Measurements from ENCODE around the gene MEX3C. TPM values are rescaled to one million over a fixed set of nuclear protein-coding genes. Genes with fewer than 3 reads are reported as not detected.

Gene MEX3C
- total RNA-seq, 1 donor from 2014 or later, result 57.4 TPM

GRCh38 chr18:51160646-51161045 is 36.8 kb downstream of the MEX3C start:
- TF ChIP-seq, protein P1, sequence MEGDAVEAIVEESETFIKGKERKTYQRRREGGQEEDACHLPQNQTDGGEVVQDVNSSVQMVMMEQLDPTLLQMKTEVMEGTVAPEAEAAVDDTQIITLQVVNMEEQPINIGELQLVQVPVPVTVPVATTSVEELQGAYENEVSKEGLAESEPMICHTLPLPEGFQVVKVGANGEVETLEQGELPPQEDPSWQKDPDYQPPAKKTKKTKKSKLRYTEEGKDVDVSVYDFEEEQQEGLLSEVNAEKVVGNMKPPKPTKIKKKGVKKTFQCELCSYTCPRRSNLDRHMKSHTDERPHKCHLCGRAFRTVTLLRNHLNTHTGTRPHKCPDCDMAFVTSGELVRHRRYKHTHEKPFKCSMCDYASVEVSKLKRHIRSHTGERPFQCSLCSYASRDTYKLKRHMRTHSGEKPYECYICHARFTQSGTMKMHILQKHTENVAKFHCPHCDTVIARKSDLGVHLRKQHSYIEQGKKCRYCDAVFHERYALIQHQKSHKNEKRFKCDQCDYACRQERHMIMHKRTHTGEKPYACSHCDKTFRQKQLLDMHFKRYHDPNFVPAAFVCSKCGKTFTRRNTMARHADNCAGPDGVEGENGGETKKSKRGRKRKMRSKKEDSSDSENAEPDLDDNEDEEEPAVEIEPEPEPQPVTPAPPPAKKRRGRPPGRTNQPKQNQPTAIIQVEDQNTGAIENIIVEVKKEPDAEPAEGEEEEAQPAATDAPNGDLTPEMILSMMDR (IDR thresholded peaks at IDR 0.05), result no peak
- Mint-ChIP-seq H3K9me3 (no peaks in the 10 kb centered on the region), H3K27ac (no peak overlapping the region), H3K27me3 (no peaks in the 10 kb centered on the region), H3K4me1 (peaks cover 18% of the 10 kb centered on the region), H3K36me3 (ENCODE audit: low read depth) (no peaks in the 10 kb centered on the region), H3K4me3 (no peak overlapping the region)
- intact Hi-C loops (cut with micrococcal nuclease), result no loop called here
- ChIA-PET POLR2A (interaction anchor here (0.8 kb wide), 1 partner anchor 17 kb away, joined by 4 read pairs; no protein-coding TSS in a partner anchor), CTCF (no interaction called here)
- ATAC-seq (ENCODE audit: low read depth) (no peak), DNase-seq (no peak)

GRCh38 chr18:51157215-51157614 is 40.3 kb downstream of the MEX3C start:
- Mint-ChIP-seq H3K27ac (no peak overlapping the region), H3K36me3 (ENCODE audit: low read depth) (no peaks in the 10 kb centered on the region), H3K9me3 (no peaks in the 10 kb centered on the region), H3K4me3 (no peak overlapping the region), H3K4me1 (peaks cover 42% of the 10 kb centered on the region), H3K27me3 (no peaks in the 10 kb centered on the region)
- POLR2A ChIA-PET, result no interaction called here
- intact Hi-C loops (cut with micrococcal nuclease), result no loop called here
- CTCF ChIA-PET, result no interaction called here
- DNase-seq (no peak), ATAC-seq (ENCODE audit: low read depth) (no peak)
- TF ChIP-seq, protein P1 (IDR thresholded peaks at IDR 0.05), result no peak

GRCh38 chr18:51154431-51155063 is 42.9 kb downstream of the MEX3C start:
- TF ChIP-seq, protein P1 (IDR thresholded peaks at IDR 0.05), result no peak
- Mint-ChIP-seq H3K36me3 (ENCODE audit: low read depth) (no peaks in the 10 kb centered on the region), H3K27me3 (no peaks in the 10 kb centered on the region), H3K4me1 (peaks cover 55% of the 10 kb centered on the region), H3K4me3 (peak overlapping the region; percentile 86), H3K27ac (peak overlapping the region; percentile 99), H3K9me3 (no peaks in the 10 kb centered on the region)
- ChIA-PET CTCF (interaction anchor here (1.1 to 3.0 kb wide), 3 partner anchors 14 to 42 kb away, joined by 3 to 13 read pairs (median 4); partner anchors contain the start of gene MEX3C), POLR2A (interaction anchor here (0.7 to 6.1 kb wide), 7 partner anchors 13 to 187 kb away, joined by 3 to 113 read pairs (median 4); partner anchors contain the start of genes ELAC1 and MEX3C)
- no peak for DNase-seq
- intact Hi-C loops (cut with micrococcal nuclease), result loop anchor here (1.0 to 5.0 kb wide), 4 partner anchors 10 to 322 kb away; partner anchors contain the start of gene MEX3C
- ATAC-seq (ENCODE audit: low read depth), result no peak

DNA sequence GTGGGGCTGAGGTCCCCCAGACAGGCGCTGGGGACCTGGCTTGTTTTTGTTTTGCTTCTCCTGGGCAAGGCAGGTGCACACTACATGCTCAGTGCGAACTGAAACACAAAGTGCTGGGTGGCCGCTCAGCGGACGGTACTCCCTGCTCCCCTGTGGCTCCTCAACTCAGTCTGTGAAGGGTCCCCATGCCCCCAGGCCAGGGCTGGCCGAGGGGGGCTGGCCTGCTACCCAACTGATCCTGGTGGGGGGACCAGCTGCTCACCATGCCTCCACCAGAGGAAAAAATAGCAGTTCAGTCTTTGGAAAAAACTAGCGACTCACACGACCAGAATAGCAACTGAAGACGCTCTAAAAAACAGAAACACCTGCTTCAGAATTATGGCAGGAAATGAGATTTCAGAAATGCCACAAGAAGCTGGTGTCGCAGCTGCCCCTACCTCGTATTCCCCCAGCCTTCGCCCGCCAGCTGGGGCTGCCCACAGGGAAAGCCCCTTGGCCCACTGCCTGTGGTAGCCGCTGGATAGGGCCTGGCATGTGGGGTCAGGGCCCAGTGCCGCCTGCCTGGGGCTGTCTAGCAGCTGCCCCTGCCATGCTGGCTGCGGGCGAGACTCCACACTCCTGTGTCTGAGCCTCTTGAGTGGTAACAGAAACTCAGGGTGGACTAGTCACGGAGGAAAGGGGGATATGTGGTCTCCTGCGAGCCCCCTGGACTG is 43.7 kb downstream of the MEX3C start:
- Mint-ChIP-seq H3K27ac (peak overlapping the region; percentile 99), H3K4me1 (peaks cover 54% of the 10 kb centered on the region), H3K9me3 (no peaks in the 10 kb centered on the region), H3K36me3 (ENCODE audit: low read depth) (no peaks in the 10 kb centered on the region), H3K4me3 (peak overlapping the region; percentile 86), H3K27me3 (no peaks in the 10 kb centered on the region)
- ChIA-PET POLR2A (interaction anchor here (0.6 to 6.1 kb wide), 11 partner anchors 10 to 276 kb away, joined by 3 to 113 read pairs (median 4); partner anchors contain the start of genes ELAC1 and MEX3C), CTCF (interaction anchor here (1.1 to 3.0 kb wide), 3 partner anchors 15 to 43 kb away, joined by 3 to 13 read pairs (median 4); partner anchors contain the start of gene MEX3C)
- ATAC-seq (ENCODE audit: low read depth) (peak; percentile 76), DNase-seq (peak; percentile 66)
- TF ChIP-seq, protein P1 (IDR thresholded peaks at IDR 0.05), result no peak
- intact Hi-C loops (cut with micrococcal nuclease), result loop anchor here (1.0 to 5.0 kb wide), 6 partner anchors 10 to 322 kb away; partner anchors contain the start of gene MEX3C
